ENCODE measurements around the gene FAM161B.

- TF ChIP-seq, protein P1, sequence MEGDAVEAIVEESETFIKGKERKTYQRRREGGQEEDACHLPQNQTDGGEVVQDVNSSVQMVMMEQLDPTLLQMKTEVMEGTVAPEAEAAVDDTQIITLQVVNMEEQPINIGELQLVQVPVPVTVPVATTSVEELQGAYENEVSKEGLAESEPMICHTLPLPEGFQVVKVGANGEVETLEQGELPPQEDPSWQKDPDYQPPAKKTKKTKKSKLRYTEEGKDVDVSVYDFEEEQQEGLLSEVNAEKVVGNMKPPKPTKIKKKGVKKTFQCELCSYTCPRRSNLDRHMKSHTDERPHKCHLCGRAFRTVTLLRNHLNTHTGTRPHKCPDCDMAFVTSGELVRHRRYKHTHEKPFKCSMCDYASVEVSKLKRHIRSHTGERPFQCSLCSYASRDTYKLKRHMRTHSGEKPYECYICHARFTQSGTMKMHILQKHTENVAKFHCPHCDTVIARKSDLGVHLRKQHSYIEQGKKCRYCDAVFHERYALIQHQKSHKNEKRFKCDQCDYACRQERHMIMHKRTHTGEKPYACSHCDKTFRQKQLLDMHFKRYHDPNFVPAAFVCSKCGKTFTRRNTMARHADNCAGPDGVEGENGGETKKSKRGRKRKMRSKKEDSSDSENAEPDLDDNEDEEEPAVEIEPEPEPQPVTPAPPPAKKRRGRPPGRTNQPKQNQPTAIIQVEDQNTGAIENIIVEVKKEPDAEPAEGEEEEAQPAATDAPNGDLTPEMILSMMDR (IDR thresholded peaks at IDR 0.05; ENCODE audit: poor library complexity): no peak
- TF ChIP-seq EZH2 (IDR thresholded peaks at IDR 0.05; ENCODE audit: borderline replicate concordance): no peak
- no peak for TF ChIP-seq EZH2phosphoT487 (IDR thresholded peaks at IDR 0.05; ENCODE audit: low read depth, severe bottlenecking, unreplicated experiment)
Observed at GRCh38 chr14:73973497-73973896, 23.6 kb upstream of the FAM161B start.

All from hepatocyte (in vitro differentiated cells).